GM20431 (cell line): ENCODE results near the gene UBE2L3.
"Not testable (repeated sequence)": the region's sequence is repeated elsewhere in the genome, so short reads cannot be mapped to it uniquely, and the experiment has no call there.

Experiments used
- in situ Hi-C: fragments of 300-500 bp; cut with MseI, MboI; formaldehyde crosslinking; loops from one replicate; pipeline ENCODE4 v1.15.0; 2020; ENCODE audit warnings: low sequenced_read_pairs; ENCODE audit not compliant: unreplicated experiment

The UBE2L3 gene

DNA sequence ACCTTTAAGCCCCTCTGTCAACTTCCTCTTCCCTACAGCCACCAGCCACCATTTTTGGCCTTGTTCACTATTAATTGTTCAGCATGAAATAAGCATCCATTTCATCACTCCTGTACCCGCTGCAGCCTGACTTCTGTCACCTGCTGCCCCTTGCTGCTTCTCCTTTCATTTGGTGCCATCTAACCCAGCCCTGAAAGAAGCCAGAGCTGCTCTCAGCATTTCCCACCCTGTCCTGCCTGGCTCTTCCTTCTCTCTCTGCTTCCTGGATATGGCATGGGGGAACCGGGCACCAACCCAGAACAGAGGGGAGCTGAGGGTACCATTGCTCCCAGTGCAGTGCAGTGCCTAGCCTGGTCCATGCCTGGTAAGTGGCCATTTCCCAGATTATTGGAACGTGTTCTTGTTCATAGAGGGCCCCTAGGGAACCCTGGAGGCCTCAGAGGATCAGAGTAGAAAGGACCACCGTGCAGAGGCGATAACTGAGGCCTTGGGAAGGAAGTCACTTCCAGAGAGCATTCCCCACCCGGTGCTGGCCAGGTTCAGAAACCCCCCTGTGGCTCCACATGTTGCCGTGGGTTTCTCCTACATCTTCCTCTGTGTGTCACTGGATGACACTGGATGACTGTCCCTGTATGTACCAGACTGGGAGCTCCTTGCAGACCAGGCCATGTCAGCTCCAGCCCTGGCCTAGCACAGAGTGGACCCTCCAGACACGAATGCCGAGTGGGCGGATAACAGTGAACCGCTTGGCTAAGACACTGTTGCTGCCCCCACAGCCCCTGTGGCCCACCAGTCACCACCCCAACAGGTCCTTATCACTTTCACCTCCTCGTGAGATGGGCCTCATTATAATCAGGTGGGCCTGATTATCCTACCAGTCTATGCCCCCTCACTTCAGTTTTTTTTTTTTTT lies 57.6 kb downstream of the UBE2L3 start:
- in situ Hi-C loops = no loop called here

DNA sequence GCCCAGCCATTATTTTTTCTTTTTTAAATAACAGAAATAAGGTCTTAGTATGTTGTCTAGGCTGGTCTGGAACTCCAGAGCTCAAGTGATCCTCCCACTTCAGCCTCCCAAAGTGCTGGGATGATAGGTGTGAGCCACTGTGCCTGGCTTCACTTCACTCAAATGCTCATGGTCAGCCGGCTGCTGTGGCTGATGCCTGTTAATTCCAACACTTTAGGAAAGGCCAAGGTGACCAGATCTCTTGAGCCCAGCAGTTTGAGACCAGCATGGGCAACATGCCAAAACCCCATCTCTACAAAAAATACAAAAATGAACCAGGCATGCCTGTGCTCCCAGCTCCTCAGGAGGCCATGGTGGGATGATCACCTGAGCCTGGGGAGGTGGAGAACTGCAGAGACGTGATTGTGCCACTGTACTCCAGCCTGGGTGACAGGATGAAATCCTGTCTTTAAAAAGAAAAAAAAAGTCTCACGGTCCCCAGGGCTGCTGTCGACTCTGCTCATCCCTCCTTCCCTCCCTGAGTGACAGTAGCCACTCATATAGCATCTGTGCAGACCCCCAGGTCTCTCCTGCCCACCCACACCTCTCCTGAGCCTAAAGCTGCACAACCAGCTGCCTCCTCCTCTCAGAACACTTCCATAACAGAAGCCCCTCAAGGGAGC lies 58.7 kb downstream of the UBE2L3 start:
- in situ Hi-C loops = no loop called here

DNA sequence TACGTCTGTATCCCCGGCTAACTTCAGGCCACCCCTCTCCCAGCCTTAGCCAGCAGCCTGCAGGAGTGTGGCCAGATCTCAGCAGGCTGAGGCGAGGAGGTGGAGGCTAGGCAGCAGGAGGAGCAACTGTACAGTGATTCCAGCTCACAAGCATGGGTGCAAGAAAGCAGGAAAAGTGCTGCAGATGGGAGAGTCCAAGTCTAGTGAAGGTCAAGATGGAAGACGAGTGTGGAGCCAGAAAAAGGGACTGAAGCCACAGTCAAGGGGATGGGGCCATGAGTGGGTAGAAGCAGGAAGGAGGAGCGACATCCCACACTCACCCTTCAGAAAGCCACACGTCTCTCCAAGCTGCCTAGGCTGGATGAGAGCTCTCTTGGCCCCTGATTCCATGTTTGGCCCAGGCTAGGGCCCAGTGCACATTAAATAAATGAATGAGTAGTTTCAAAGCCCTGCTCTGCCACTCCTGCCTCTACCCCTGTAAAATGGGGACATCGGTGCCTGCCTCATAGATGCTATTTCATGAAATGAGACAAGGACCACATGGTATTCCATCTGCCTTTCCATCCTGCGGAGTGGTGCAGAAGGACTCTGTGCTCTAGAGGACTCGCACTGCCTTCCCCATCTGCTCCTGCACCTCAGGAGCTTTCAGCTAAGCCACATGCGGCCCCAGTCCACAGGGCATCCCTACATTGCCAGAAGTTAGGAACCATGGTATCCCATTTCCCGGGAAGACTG lies 59.4 kb downstream of the UBE2L3 start:
- in situ Hi-C loops = no loop called here

DNA sequence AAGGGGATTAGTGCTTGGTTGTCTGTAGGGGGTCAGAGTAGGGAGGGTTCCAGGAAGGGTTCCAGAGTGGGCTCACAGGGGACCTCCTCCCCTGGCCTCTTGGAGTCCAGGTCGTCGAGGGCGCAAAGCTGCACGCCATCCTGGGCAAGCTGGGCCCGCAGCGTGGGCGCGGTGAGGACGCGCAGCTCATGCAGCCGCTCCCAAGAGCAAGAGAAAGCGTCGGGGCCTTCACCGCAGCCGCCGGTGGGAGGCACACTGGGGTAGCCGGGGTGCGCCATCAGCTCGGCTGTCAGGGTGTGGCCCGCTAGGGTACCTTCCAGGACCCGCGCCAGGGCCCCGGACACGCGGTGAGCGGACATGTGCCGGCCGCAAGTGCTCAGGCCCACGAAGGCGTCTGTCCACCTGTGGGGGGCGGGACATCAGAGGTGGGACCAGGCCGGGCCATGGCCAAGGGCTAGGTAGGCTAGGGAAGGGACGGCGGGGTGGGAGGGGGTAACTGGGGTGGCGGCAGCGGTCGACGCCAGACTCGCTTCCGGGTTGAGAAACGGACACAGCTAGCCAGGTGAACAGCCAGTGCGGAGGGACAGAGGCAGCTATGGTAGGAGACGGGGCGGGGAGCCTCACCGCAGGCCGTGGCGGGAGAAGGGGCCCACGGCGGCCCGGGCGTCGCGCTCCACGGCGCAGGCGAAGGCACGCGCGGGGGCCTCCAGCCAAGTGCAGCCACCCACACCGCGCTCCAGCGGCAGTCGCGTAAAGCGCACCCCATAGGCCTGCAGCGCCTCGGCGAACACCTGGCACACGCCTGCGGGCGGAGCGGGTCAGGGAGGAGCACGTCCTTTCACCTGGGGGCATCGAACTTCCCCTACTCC lies 61.1 kb downstream of the UBE2L3 start:
- in situ Hi-C loops = no loop called here

DNA sequence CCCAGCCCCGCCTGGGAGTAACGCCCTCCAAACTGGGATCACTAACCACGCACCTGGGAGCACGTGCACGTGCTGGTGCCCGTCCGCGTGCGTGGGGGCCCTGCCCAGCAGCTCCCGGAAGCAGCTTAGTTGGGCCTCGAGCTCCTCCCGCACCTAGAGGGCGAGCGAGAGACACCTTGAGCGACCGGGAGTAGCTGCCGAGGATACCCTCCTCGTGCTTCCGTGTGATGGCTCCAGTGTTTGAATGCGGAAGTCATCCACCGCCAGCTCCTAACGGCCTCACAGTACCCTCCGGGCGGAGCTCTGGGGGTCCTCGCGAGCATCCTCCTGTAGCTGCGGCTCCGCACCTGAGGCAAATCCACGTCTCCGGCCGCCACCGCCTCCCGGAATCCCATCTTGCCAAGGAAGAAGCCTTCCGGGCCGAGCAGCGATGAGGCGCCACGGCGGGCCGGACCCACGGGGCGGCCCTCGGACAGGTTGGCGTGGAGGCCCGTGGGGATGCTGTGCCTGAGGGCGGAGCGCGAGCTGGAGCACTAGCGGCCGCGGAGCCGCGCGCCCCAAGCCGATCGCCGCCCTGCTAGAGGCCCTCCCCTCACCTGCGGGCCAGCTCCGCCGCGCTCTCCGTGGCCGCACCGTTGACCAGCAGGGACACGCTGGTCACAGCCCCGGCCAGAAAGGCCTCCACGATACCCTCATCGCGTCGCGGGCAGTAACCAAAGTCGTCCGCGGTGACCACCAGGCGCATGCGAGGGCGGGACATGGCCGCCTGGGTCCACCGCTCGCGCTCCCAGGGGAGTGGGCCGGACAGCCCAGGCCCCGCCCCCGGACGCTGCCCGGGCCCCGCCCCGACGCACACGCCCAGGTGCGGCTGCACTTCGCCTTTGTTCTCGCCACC lies 62.0 kb downstream of the UBE2L3 start, which contains the start of gene YDJC:
TSS of gene YDJC (minus strand) at position 768 of the 895 bp plus-strand sequence. CDS start at position 760, 8 bp downstream.
- in situ Hi-C loops = no loop called here

DNA sequence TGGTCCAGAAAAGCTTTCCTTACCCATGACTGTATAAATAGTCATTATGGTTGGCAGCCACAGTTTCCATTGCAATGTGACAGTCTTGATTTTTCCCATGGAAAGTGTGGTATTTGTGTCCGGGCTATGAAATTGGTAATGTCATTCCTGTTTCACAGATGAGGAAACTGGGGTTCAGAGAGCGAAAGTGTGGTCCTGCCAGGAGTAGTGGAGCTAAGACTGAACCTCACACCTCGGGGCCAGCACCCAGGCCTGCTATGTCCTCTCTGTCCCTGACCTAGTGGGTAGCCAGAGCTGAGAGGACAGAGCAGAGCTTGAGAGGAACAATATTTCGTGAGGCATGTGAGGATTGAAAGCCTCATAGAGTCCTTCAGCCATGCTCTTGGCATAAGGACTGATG lies 63.5 kb downstream of the UBE2L3 start:
- in situ Hi-C loops = no loop called here

DNA sequence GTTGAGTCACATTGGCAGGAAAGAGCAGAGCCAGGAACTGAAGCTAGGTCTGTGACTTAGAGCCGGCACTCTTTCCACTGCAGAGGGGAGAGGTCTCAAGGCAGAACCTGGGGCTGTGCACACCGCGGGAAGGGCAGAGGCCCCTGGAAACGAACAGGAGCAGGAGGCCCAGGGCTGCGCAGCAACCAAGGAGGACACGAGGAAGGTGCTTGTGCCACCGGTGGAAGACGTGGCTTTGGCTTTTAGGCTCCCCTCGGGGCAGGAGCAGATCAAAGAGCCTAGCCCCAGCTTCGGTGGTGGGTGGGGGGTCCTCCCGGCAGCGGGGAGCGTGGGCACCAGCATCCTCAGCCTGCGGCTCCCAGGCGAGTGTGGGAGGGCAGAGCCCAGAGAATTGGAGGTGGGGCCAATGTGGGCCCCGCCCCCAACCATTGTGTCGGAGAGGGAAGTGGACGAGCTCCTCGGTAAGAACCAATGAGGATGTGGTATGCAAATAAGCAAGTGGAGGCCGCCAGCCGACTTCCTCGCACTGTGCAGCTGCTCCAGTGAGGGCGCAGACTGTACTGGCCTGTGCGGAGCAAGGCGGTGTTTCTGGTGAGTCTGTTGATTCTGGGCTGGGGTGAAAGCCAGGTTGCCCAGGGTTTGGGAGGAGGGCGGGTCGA lies 64.9 kb downstream of the UBE2L3 start, which contains the start of gene CCDC116:
TSS of gene CCDC116 (plus strand) at position 524 of the 659 bp plus-strand sequence. CDS start 422 bp downstream, outside the sequence.
- in situ Hi-C loops = no loop called here

DNA sequence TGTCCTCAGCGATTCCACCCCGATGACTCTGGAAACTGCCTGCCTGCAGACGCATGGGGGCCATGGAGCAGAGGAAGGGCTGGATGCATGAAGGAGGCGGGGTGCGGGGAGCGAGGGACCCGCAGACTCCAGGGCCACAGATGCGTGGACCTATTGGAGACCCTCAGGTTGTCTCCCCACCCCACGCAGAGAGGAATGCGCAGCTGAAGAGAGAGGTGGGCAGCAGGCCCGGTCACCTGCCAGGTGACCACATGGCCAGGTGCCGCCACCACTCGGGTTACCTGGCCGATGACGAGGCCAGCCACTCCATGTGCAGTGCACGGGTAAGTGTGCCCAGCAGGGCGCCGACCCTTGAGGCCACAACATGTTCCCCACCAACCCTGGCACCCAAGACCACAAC lies 65.4 kb downstream of the UBE2L3 start:
- in situ Hi-C loops = no loop called here

DNA sequence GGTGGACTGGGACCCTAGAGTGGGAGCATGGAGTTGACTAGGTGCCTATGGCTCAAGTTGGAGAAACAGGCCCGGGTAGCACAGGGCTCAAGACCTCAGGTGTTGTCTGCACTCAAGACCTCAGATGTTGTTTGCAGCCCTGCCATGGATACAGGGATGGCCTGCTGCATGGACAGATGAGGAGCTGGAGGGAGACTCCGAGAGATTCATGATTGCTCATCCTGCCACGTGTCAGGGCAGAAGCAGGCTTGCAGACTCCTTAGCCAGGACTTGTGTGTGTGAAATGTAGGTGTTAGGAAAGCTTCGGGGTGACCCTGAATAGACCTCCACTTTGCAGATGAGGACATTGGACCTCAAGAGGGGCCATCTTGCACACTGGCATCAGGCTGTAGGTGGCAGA lies 66.0 kb downstream of the UBE2L3 start:
- in situ Hi-C loops = no loop called here

DNA sequence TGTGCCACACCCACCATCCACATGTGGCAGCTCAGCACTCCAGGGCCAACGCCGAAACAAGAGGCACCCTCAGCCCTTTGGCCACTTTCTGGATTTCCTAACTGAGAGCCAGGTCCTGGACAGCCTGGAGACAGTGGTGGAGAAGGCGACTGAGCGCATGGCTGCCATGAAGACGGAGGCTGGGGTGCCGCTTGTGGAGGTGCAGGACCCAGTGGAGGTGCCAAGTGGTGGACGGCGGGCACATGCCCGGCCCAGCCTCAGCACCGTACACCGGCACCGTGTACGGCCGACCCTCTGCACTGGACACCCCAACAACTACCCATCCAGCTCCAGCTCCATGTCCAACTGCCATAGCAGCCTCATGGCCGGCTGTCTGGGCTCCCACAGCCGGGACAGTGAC lies 66.6 kb downstream of the UBE2L3 start:
- in situ Hi-C loops = no loop called here

DNA sequence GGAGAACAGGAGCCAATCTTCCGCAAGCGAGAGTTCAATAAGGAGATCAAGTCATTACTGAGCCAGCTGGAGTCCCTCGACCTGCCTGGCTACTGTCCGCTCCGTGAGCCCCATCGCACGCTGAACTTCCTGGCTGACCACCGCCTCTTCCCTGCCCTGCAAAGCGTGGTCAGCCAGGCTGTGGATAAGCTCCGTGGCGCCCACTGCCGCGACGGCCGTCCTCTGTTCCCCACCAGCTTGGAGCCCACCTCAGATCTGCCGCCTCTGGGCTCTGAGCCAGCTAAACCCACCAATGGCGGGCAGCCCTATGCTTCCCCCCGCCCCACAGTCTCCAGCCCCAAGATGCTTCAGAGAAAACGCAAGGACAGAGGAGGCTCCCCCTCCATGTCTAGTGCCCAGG lies 67.3 kb downstream of the UBE2L3 start:
- in situ Hi-C loops = no loop called here

DNA sequence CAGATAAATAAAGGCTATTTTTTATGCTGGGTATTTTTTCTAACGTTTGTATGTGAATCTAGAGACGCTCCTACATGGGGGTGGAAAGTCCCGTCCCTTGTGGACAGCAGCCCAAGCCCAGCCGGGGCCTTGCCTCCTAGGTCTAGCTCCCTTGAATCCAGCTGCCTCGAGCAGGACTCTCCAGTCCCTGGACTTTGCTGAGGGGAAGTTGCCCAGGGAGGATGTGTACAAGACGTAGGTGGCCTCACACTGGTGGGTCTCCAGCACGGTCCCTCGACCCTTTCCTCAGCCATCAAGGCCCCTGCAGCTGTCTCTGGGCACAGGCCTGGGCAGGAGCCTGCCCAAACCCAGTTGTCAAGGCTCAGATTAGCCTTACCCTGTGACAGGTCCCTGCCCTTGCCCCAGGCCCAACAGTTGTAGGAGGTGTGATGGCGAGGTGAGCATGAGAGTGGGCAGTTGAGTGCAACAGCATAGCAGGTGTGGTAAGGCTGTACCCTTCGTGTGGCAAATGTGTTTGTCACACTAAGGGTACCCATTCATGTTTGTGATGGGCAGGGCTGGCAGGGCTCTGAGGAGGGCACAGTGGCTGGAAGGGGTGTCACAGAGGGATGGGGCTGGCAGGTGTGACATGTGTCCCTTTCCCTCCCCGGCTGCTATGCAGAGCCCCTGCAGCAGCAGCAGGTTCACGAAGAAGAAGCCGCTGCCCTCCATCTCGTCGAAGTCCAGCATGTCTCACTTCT lies 68.4 kb downstream of the UBE2L3 start:
- in situ Hi-C loops = no loop called here

DNA sequence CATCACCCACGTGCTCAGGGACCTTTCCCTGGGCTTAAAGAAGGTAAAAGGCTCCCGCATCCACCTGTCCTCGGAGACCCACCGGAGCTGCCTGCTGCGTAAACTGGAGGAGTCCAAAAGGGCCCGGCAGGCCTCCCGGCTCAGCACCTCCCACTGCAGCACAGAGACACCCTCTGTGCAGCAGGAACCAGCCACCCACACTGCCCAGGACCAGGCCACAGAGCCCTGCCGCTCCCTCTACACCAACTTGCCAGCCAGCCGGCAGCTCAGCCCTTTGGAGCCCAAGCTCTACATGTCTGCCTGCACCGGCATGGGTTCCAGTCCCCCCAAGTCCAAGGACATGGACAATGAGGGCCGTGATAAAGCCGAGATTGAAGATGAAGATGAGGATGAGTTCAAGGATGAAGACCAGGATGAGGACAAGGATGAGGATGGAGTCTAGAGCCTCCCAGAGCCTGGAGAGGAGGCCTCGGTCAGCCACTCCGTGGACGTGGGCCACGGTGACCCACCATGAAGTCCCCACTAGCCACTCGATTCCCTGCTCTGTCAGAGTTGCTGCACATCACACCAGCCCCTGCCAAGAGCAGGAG lies 69.2 kb downstream of the UBE2L3 start:
- in situ Hi-C loops = no loop called here

DNA sequence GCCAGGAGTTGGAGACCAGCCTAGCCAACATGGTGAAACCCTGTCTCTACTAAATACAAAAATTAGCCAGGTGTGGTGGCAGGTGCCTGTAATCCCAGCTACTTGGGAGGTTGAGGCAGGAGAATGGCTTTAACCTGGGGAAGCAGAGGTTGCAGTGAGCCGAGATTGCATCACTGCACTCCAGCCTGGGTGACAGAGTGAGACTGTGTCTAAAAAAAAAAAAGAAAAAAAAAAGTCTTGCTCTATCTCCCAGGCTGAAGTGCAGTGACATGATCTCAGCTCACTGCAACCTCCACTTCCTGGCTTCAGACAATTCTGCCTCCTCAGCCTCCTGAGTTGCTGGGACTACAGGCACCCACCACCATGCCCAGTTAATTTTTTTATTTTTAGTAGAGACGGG lies 69.9 kb downstream of the UBE2L3 start:
- in situ Hi-C loops = not testable (repeated sequence)

DNA sequence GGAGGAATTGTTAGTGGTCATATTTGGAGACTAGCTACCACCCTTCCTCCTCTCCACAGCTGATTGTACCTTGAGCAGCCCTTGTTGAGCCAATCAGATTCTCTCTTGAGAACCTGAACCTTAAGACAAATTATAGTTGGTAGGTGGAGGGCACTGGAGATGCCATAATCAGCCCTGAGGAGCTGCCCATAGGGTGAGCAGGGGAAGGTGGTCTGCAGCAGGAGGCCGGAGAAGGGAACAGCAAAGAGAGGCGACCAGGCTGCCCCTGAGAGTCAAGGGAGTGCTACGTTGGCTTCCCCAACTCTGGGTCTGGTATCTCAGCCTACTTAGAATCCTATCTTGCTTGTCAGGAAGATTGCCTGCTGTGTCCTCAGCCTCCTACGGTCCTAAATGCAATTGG lies 71.8 kb downstream of the UBE2L3 start:
- in situ Hi-C loops = no loop called here

DNA sequence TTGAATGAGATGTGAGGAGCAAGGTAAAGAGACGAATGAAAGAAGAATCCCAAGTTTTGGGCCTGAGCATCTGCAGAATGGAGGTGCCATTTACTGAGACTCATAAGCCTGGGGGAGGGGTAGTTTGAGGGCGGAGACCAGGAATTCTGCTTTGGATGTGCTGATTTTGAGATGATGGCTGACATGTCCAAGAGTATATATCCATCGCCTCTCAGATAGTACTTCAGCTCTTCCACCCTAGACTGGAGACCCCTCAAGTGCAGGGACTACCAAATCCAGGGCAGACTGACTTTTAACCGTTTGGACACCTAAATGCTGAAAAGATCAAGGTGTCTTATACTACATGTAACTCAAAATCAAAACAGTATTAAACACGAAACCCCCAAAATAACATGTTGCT lies 73.3 kb downstream of the UBE2L3 start:
- in situ Hi-C loops = no loop called here

DNA sequence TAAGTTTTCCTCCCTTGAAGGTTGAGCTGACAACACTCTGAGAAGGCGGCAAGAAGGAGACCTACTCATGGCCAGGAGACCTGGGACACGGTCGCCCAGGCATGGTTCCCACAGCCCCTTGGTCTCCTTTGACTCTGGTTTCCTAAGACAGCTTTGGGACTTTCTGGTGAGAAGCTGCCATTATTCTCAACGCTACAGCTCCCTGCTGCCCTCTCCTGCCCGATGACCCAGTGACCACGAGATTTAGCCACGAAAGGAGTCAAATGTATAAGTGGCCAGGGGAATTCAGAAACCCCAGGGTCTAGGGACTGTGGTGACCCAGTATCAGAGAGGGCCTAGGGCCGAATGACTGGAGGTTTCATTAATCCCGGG lies 73.9 kb downstream of the UBE2L3 start:
- in situ Hi-C loops = no loop called here
